K562 (cell line): Measurements from ENCODE around the gene MEI4. TPM values are rescaled to one million over a fixed set of nuclear protein-coding genes. Genes with fewer than 3 reads are reported as not detected.

Source experiments
- ATAC-seq: fragments of 200-7000 bp; cut with Tn5 transposase; 3 replicates; pipeline ENCODE4 v1.9.1; 2020; ENCODE audit warnings: moderate library complexity
- BruUV-seq: library from RNA; stranded (reverse); fragments of 400-500 nt; replicated peaks from 2 replicates; lab custom pipeline; 2021; lab: Mats Ljungman, UMichigan
- CTCF ChIA-PET: fragments of 300-600 bp; formaldehyde crosslinking; extraction: SDS; loops from one replicate; lab custom pipeline; 2021; ENCODE audit warnings: low intra/inter-chr PET ratio; lab: Yijun Ruan, JAX
- POLR2A ChIA-PET: fragments of 300-600, 350-650 bp; sonication (Branson Sonifier 250); formaldehyde crosslinking; extraction: SDS; loops from one replicate; lab custom pipeline; 2021; ENCODE audit warnings: antibody characterized with exemption, inconsistent platforms; lab: Yijun Ruan, JAX
- DNase-seq, 4 experiments: peaks; one replicate each; pipeline versions ENCODE4 v3.0.0 to v3.0.0-alpha.2; 2011 to 2018; ENCODE audit warnings: low spot score in 3 of 4, mixed read lengths in 3 of 4; ENCODE audit errors: extremely low read depth in 1 of 4
- FAIRE-seq: peaks from 2 replicates; lab custom pipeline; 2011; peaks lifted over from hg19 to GRCh38; lab: Jason Lieb, UNC
- H2AFZ ChIP-seq: 2 replicates; pipeline ENCODE4 v1.6.0; 2011; ENCODE audit warnings: low read depth, low read length, control low read depth, inconsistent platforms
- H3K27ac ChIP-seq: fragments of 200-600 bp; 3 replicates; pipeline ENCODE4 v1.8.0; 2011; ENCODE audit warnings: low read depth, mild to moderate bottlenecking, control low read depth, inconsistent platforms, low read length, moderate library complexity, mixed read lengths; ENCODE audit errors: extremely low read depth
- H3K27me3 ChIP-seq, 2 experiments: fragments of 300-600 bp in 1 of 2; 2 replicates in 1 of 2; 3 replicates in 1 of 2; pipeline versions ENCODE4 v1.6.0 to v1.8.0; 2011; ENCODE audit warnings: inconsistent platforms in 2 of 2, low read length in 2 of 2, mild to moderate bottlenecking in 1 of 2, mixed read lengths in 1 of 2, moderate library complexity in 1 of 2; ENCODE audit not compliant: control insufficient read depth in 2 of 2, insufficient read depth in 2 of 2
- H3K36me3 ChIP-seq: fragments of 300-600 bp; 3 replicates; pipeline ENCODE4 v1.8.0; 2011; ENCODE audit warnings: mild to moderate bottlenecking, low read length, inconsistent platforms; ENCODE audit not compliant: control insufficient read depth, insufficient read depth
- H3K4me1 ChIP-seq, 2 experiments: fragments of 200-600 bp in 1 of 2; replicated peaks in 1 of 2; 2 replicates in 1 of 2; 3 replicates in 1 of 2; pipeline versions ENCODE4 v1.5.1 to v1.8.0; 2011; ENCODE audit warnings: inconsistent platforms in 2 of 2, low read length in 2 of 2, mild to moderate bottlenecking in 1 of 2, mixed read lengths in 1 of 2, moderate library complexity in 1 of 2; ENCODE audit not compliant: control insufficient read depth in 2 of 2, insufficient read depth in 2 of 2
- H3K4me2 ChIP-seq: 2 replicates; pipeline ENCODE4 v1.6.1; 2011; ENCODE audit warnings: low read length, control low read depth, inconsistent platforms, mixed read lengths; ENCODE audit not compliant: insufficient read depth
- H3K4me3 ChIP-seq: fragments of 200-600 bp; sonication (generic), shearing (Covaris generic); 2 replicates; pipeline ENCODE4 v1.5.1; 2016; ENCODE audit warnings: control low read depth, inconsistent platforms
- H3K79me2 ChIP-seq: fragments of 200-600 bp; 3 replicates; pipeline ENCODE4 v1.8.0; 2011; ENCODE audit warnings: low read length, inconsistent platforms; ENCODE audit not compliant: control insufficient read depth, insufficient read depth
- H3K9ac ChIP-seq, 2 experiments: 2 replicates each; pipeline versions ENCODE4 v1.6.0 to v1.6.1; 2011; ENCODE audit warnings: low read depth in 2 of 2, low read length in 2 of 2, control low read depth in 1 of 2, inconsistent platforms in 1 of 2, mild to moderate bottlenecking in 1 of 2, mixed read lengths in 1 of 2; ENCODE audit not compliant: insufficient read depth in 1 of 2
- H3K9me1 ChIP-seq: one replicate; pipeline ENCODE4 v1.6.0; 2011; ENCODE audit warnings: inconsistent platforms, mild to moderate bottlenecking, low read length, moderate library complexity; ENCODE audit not compliant: control insufficient read depth, insufficient read depth
- H3K9me3 ChIP-seq: replicated peaks from 2 replicates; pipeline ENCODE4 v1.5.1; 2011; ENCODE audit warnings: low read depth, low read length, inconsistent platforms; ENCODE audit not compliant: control insufficient read depth, insufficient read depth
- H4K20me1 ChIP-seq: replicated peaks from 2 replicates; pipeline ENCODE4 v1.6.1; 2011; ENCODE audit warnings: low read length, inconsistent platforms, mixed read lengths; ENCODE audit not compliant: control insufficient read depth, insufficient read depth
- CTBP1 ChIP-seq: fragments of 450-650 bp; IDR thresholded peaks from 2 replicates; pipeline ENCODE4 v1.6.1; 2016; ENCODE audit warnings: borderline replicate concordance
- MAFG ChIP-seq: fragments of 450-650 bp; conservative IDR thresholded peaks from 2 replicates; pipeline ENCODE4 v1.6.1; 2016; ENCODE audit warnings: missing genetic modification characterization, missing compliant biosample characterization
- RNF2 ChIP-seq: sonication (generic); IDR thresholded peaks from 2 replicates; pipeline ENCODE4 v1.6.1; 2016
- ZNF316 ChIP-seq: fragments of 450-650 bp; IDR thresholded peaks from 2 replicates; pipeline ENCODE4 v1.6.1; 2016
- ZNF780A ChIP-seq: fragments of 250-450 bp; sonication (Bioruptor Pico); IDR thresholded peaks from 2 replicates; pipeline ENCODE4 v1.5.0; 2021; ENCODE audit warnings: mild to moderate bottlenecking
- WGBS: fragments of 100-300 bp; shearing (Covaris generic); methylation state at CpG from one replicate; pipeline ENCODE4 v1.1.6; 2016; ENCODE audit warnings: low coverage, mixed read lengths; ENCODE audit not compliant: insufficient coverage; ENCODE audit errors: missing lambda C conversion rate; 5-methylcytosine and 5-hydroxymethylcytosine counted together
- in situ Hi-C: fragments of 300-500 bp; cut with MboI; formaldehyde crosslinking; loops from 4 replicates; pipeline ENCODE4 v1.15.0; 2018; ENCODE audit warnings: inconsistent platforms, mixed read lengths
- intact Hi-C: fragments of 100-400 bp; cut with micrococcal nuclease; formaldehyde crosslinking; loops from 2 replicates; pipeline ENCODE4 v1.14.2; 2022
- polyA plus RNA-seq, 8 experiments: library from polyadenylated mRNA; depleted of rRNA in 4 of 8; stranded (reverse) in 5 of 8; unstranded in 3 of 8; fragments of >200 nt; fragmentation: Nextera tagmentation in 2 of 8; fragmentation: Illumina TruSeq in 1 of 8; extraction: Ambion mirVana in 2 of 8; extraction: Trizol in 1 of 8; gene quantifications; 2 replicates each; pipeline versions ENCODE4 v1.2.1 to v1.2.3, GENCODE V29; 2011 to 2014; ENCODE audit warnings: inconsistent platforms in 1 of 8, missing spikeins in 1 of 8
- total RNA-seq, 7 experiments: library from RNA; depleted of rRNA in 6 of 7; stranded (reverse); fragments of >200 nt in 6 of 7; fragmentation: Illumina TruSeq in 2 of 7; extraction: Trizol in 2 of 7; gene quantifications; 2 replicates each; pipeline versions ENCODE4 v1.2.1 to v1.2.3, GENCODE V29; 2011 to 2021; ENCODE audit warnings: low replicate concordance in 1 of 7
- TF ChIP-seq, protein P1 (sequence below), 3 experiments: IDR thresholded peaks in 2 of 3; conservative IDR thresholded peaks in 1 of 3; 2 replicates each; pipeline ENCODE4 v1.5.1; 2011 to 2012; ENCODE audit warnings: low read length in 3 of 3, mild to moderate bottlenecking in 3 of 3, control low read depth in 2 of 3, improper control_type of control experiment in 1 of 3, inconsistent platforms in 1 of 3, low read depth in 1 of 3, mixed read lengths in 1 of 3, moderate library complexity in 1 of 3; ENCODE audit not compliant: insufficient read depth in 2 of 3

Gene MEI4
- total and polyA plus RNA-seq, 9 of the 15 experiments (the other 6 are each of a cell fraction or from before 2014, with no cell fraction given) = not detected

DNA sequence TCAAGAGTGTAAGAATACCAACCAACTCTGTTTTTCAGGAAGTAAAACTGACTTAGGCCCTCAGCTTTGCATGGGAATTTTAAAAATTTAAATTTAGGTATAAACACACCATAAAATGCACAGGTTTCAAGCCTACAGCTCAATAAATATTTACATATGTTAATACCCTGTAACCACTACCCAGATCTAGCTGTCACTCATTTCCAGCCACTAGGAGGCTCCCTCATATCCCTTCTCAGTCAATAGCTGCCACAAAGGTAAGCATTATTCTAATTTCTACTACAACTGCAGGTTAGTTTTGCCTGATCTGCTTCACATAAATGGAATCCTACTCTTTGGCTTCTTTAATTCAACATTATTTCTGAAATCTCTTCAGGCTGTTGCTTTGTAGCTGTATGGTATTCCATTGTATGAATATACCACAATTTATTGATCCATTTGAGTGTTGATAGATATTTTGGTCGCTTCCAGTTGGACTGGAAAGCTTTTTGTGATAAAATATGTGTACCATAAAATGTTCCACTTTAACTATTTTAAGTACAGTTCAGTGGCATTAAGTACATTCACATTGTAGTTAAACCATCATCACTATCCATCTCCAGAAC lies 32.5 kb upstream of the MEI4 start (continued):
- TF ChIP-seq, protein P1, sequence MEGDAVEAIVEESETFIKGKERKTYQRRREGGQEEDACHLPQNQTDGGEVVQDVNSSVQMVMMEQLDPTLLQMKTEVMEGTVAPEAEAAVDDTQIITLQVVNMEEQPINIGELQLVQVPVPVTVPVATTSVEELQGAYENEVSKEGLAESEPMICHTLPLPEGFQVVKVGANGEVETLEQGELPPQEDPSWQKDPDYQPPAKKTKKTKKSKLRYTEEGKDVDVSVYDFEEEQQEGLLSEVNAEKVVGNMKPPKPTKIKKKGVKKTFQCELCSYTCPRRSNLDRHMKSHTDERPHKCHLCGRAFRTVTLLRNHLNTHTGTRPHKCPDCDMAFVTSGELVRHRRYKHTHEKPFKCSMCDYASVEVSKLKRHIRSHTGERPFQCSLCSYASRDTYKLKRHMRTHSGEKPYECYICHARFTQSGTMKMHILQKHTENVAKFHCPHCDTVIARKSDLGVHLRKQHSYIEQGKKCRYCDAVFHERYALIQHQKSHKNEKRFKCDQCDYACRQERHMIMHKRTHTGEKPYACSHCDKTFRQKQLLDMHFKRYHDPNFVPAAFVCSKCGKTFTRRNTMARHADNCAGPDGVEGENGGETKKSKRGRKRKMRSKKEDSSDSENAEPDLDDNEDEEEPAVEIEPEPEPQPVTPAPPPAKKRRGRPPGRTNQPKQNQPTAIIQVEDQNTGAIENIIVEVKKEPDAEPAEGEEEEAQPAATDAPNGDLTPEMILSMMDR (IDR thresholded peaks at IDR 0.05 in 2 of 3, conservative IDR thresholded peaks at IDR 0.05 in 1 of 3; ENCODE audit: insufficient read depth in 2 of 3, low read depth in 1 of 3, low read length in 3 of 3) = 0 out of 6 replicates have a peak, but pooled peaks of 1 of the 3 experiments have one; percentile 14
- no peak for TF ChIP-seq CTBP1

GRCh38 chr6:77624515-77624914 lies 28.3 kb upstream of the MEI4 start:
- Histone ChIP-seq H3K27ac (no peak overlapping the region), H3K9me1 (no peaks in the 10 kb centered on the region), H4K20me1 (no peaks in the 10 kb centered on the region), H3K4me2 (no peak overlapping the region), H3K4me1 (no peaks in the 10 kb centered on the region), H2AFZ (no peak overlapping the region), H3K27me3 (no peaks in the 10 kb centered on the region), H3K9ac (no peak overlapping the region), H3K36me3 (no peaks in the 10 kb centered on the region), H3K79me2 (no peaks in the 10 kb centered on the region), H3K4me3 (no peak overlapping the region), H3K9me3 (no peaks in the 10 kb centered on the region)
- ChIA-PET POLR2A (no interaction called here), CTCF (no interaction called here)
- FAIRE-seq (no peak), ATAC-seq (no peak), DNase-seq (no peak)
- TF ChIP-seq MAFG (tag) (0 out of 2 replicates have a peak, but pooled peaks have one; percentile 17), RNF2 (no peak), ZNF316 (peak; percentile 50; the same call in 1 of the 2 replicates), ZNF780A (no peak)
- intact Hi-C loops = no loop called here
- BruUV-seq = no TSS peak
- WGBS = 5% methylated on average over 5 of the region's 5 CpGs
- in situ Hi-C loops = no loop called here
